Measurements from ENCODE around the gene VSIG10. TPM values are rescaled to one million over a fixed set of nuclear protein-coding genes. Genes with fewer than 3 reads are reported as not detected.

The VSIG10 gene
- total and polyA plus RNA-seq, 2 donors (not counting 1 experiment from before 2014, with no cell fraction given) = 9.1 to 31.7 TPM

DNA sequence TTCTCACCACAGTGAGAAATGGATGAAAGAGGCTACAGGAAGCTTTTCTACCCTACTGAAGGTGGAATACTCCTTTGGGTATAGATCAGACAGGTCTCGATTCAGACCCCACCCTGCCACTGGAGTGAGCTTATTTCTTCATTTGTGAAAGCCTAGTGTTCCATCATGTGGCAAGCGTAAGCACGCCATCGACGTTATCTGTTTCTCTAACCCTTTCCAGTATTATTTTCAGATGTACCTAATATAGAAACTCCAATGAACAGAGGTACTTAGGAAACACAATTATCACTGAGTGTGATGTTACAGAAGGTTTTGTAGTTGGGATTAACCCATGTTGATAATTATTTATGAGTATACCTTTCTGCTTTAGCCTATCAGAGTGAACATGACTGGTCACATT is 44.5 kb upstream of the VSIG10 start:
- TF ChIP-seq EZH2 (IDR thresholded peaks at IDR 0.05; ENCODE audit: low read length, missing control alignments) = no peak
- TF ChIP-seq, protein P1, sequence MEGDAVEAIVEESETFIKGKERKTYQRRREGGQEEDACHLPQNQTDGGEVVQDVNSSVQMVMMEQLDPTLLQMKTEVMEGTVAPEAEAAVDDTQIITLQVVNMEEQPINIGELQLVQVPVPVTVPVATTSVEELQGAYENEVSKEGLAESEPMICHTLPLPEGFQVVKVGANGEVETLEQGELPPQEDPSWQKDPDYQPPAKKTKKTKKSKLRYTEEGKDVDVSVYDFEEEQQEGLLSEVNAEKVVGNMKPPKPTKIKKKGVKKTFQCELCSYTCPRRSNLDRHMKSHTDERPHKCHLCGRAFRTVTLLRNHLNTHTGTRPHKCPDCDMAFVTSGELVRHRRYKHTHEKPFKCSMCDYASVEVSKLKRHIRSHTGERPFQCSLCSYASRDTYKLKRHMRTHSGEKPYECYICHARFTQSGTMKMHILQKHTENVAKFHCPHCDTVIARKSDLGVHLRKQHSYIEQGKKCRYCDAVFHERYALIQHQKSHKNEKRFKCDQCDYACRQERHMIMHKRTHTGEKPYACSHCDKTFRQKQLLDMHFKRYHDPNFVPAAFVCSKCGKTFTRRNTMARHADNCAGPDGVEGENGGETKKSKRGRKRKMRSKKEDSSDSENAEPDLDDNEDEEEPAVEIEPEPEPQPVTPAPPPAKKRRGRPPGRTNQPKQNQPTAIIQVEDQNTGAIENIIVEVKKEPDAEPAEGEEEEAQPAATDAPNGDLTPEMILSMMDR (conservative IDR thresholded peaks at IDR 0.05 in 1 of 2, IDR thresholded peaks at IDR 0.05 in 1 of 2; ENCODE audit: low read depth in 1 of 2, low read length in 2 of 2) = no peak
- H2AFZ ChIP-seq (ENCODE audit: low read length) = no peak overlapping the region
- H3K4me1 ChIP-seq (ENCODE audit: control insufficient read depth, extremely low read depth, insufficient read depth, low read length) = no peaks in the 10 kb centered on the region
- no peaks in the 10 kb centered on the region for H3K79me2 ChIP-seq (ENCODE audit: control insufficient read depth, insufficient read depth, low read length)
- no peaks in the 10 kb centered on the region for H3K9me3 ChIP-seq (ENCODE audit: control insufficient read depth, insufficient read depth, low read depth, low read length)
- no peak overlapping the region for H3K9ac ChIP-seq (ENCODE audit: insufficient read depth, low read length)
- no peak for DNase-seq (ENCODE audit: low read depth in 2 of 2)
- peaks cover 14% of the 10 kb centered on the region for H3K36me3 ChIP-seq (ENCODE audit: control insufficient read depth, insufficient read depth, low read length)
- H3K27ac ChIP-seq (ENCODE audit: insufficient read depth, low read length) = no peak overlapping the region
- no peak overlapping the region for H3K4me2 ChIP-seq (ENCODE audit: extremely low read depth, insufficient read depth, low read length)
- H4K20me1 ChIP-seq (ENCODE audit: control insufficient read depth, extremely low read depth, insufficient read depth, low read length) = no peaks in the 10 kb centered on the region
- no peaks in the 10 kb centered on the region for H3K27me3 ChIP-seq (ENCODE audit: control insufficient read depth, insufficient read depth, low read length)
- H3K4me3 ChIP-seq (replicated peaks in 1 of 4; ENCODE audit: control extremely low read depth in 1 of 4, insufficient read depth in 1 of 4, low read depth in 3 of 4, low read length in 4 of 4) = no peak overlapping the region

DNA sequence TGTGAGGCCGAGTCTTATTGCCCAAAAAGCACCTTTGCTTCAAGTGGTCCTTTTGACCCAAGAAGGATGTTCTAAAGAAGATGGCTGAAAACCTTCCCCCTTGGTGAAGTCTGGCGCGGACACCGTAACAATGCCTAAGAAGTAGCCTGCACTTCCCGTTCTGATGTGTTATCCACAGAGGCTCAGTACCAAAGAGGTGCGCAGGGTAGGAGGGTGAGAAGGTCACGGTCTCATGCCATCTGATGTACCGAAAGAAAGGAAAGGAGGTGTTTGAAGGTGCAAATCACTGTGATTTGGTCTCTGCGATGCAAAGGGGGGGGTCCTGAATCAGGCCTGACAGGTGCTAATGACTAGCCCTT is 42.0 kb upstream of the VSIG10 start:
- no peaks in the 10 kb centered on the region for H3K9me3 ChIP-seq (ENCODE audit: control insufficient read depth, insufficient read depth, low read depth, low read length)
- no peak for TF ChIP-seq EZH2 (IDR thresholded peaks at IDR 0.05; ENCODE audit: low read length, missing control alignments)
- TF ChIP-seq, protein P1 (conservative IDR thresholded peaks at IDR 0.05 in 1 of 2, IDR thresholded peaks at IDR 0.05 in 1 of 2; ENCODE audit: low read depth in 1 of 2, low read length in 2 of 2) = no peak
- peaks cover 18% of the 10 kb centered on the region for H3K36me3 ChIP-seq (ENCODE audit: control insufficient read depth, insufficient read depth, low read length)

DNA sequence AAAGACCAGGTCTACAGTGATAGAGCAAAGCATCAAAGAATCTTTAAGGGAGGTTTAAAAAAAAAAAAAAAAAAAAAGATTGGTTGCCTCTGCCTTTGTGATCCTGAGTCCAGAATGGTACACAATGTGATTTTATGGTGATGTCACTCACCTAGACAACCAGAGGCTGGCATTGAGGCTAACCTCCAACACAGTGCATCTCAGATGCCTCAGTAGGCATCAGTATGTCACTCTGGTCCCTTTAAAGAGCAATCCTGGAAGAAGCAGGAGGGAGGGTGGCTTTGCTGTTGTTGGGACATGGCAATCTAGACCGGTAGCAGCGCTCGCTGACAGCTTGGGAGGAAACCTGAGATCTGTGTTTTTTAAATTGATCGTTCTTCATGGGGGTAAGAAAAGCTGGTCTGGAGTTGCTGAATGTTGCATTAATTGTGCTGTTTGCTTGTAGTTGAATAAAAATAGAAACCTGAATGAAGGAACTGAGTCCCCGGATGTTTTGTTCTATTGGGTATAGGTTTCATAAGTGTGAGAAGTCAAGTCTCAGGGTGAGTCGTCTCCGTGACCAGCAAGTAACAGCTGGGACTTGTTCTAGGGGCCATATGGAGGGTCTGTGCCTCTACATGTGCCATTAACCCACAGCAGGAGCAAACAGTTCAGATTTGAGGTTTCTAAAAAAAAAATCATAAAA is 41.4 kb upstream of the VSIG10 start:
- H3K27me3 ChIP-seq (ENCODE audit: control insufficient read depth, insufficient read depth, low read length) = no peaks in the 10 kb centered on the region
- TF ChIP-seq, protein P1 (conservative IDR thresholded peaks at IDR 0.05 in 1 of 2, IDR thresholded peaks at IDR 0.05 in 1 of 2; ENCODE audit: low read depth in 1 of 2, low read length in 2 of 2) = no peak
- no peak for TF ChIP-seq EZH2 (IDR thresholded peaks at IDR 0.05; ENCODE audit: low read length, missing control alignments)
- no peaks in the 10 kb centered on the region for H3K9me3 ChIP-seq (ENCODE audit: control insufficient read depth, insufficient read depth, low read depth, low read length)
- no peak overlapping the region for H2AFZ ChIP-seq (ENCODE audit: low read length)
- no peaks in the 10 kb centered on the region for H4K20me1 ChIP-seq (ENCODE audit: control insufficient read depth, extremely low read depth, insufficient read depth, low read length)
- H3K27ac ChIP-seq (ENCODE audit: insufficient read depth, low read length) = no peak overlapping the region
- H3K36me3 ChIP-seq (ENCODE audit: control insufficient read depth, insufficient read depth, low read length) = peaks cover 18% of the 10 kb centered on the region
- no peak overlapping the region for H3K4me2 ChIP-seq (ENCODE audit: extremely low read depth, insufficient read depth, low read length)
- H3K9ac ChIP-seq (ENCODE audit: insufficient read depth, low read length) = no peak overlapping the region
- no peaks in the 10 kb centered on the region for H3K79me2 ChIP-seq (ENCODE audit: control insufficient read depth, insufficient read depth, low read length)
- no peak overlapping the region for H3K4me3 ChIP-seq (replicated peaks in 1 of 4; ENCODE audit: control extremely low read depth in 1 of 4, insufficient read depth in 1 of 4, low read depth in 3 of 4, low read length in 4 of 4)
- no peak for DNase-seq (ENCODE audit: low read depth in 2 of 2)
- H3K4me1 ChIP-seq (ENCODE audit: control insufficient read depth, extremely low read depth, insufficient read depth, low read length) = no peaks in the 10 kb centered on the region

More for the DNA sequence above, 42.0 kb upstream of the VSIG10 start:
- Histone ChIP-seq H3K4me2 (ENCODE audit: extremely low read depth, insufficient read depth, low read length) (no peak overlapping the region), H3K27me3 (ENCODE audit: control insufficient read depth, insufficient read depth, low read length) (no peaks in the 10 kb centered on the region), H3K9ac (ENCODE audit: insufficient read depth, low read length) (no peak overlapping the region), H4K20me1 (ENCODE audit: control insufficient read depth, extremely low read depth, insufficient read depth, low read length) (no peaks in the 10 kb centered on the region), H3K79me2 (ENCODE audit: control insufficient read depth, insufficient read depth, low read length) (no peaks in the 10 kb centered on the region), H2AFZ (ENCODE audit: low read length) (no peak overlapping the region), H3K27ac (ENCODE audit: insufficient read depth, low read length) (no peak overlapping the region), H3K4me3 (replicated peaks in 1 of 4; ENCODE audit: control extremely low read depth in 1 of 4, insufficient read depth in 1 of 4, low read depth in 3 of 4, low read length in 4 of 4) (no peak overlapping the region), H3K4me1 (ENCODE audit: control insufficient read depth, extremely low read depth, insufficient read depth, low read length) (no peaks in the 10 kb centered on the region)
- no peak for DNase-seq (ENCODE audit: low read depth in 2 of 2)
